Neural cell (in vitro differentiated cells): ENCODE data around the gene ZNF681. TPM values are rescaled to one million over a fixed set of nuclear protein-coding genes. Genes with fewer than 3 reads are reported as not detected.

Experiments used
- H2AFZ ChIP-seq: fragments of 200-600, 300-800 bp; sonication (generic), shearing (Covaris generic); 2 replicates; pipeline ENCODE4 v1.6.0; 2014; ENCODE audit warnings: low read depth, mild to moderate bottlenecking, antibody characterized with exemption, low read length, moderate library complexity
- H3F3A ChIP-seq: fragments of 200-600 bp; shearing (Covaris generic); 2 replicates; pipeline ENCODE4 v1.6.1; 2016; ENCODE audit warnings: mild to moderate bottlenecking, moderate library complexity, mixed read lengths, antibody characterized with exemption, low read length; ENCODE audit not compliant: insufficient read depth, poor library complexity, severe bottlenecking
- H3K27ac ChIP-seq: fragments of 200-600, 300-800 bp; sonication (generic), shearing (Covaris generic); 2 replicates; pipeline ENCODE4 v1.5.1; 2014; ENCODE audit warnings: mild to moderate bottlenecking, low read length, moderate library complexity
- H3K27me3 ChIP-seq: fragments of 300-800, 200-600 bp; sonication (generic), shearing (Covaris generic); 2 replicates; pipeline ENCODE4 v1.6.0; 2014; ENCODE audit warnings: mild to moderate bottlenecking, low read depth, low read length, moderate library complexity; ENCODE audit not compliant: insufficient read depth
- H3K36me3 ChIP-seq: fragments of 300-800, 200-600 bp; sonication (generic), shearing (Covaris generic); 2 replicates; pipeline ENCODE4 v1.5.1; 2014; ENCODE audit warnings: mild to moderate bottlenecking, antibody characterized with exemption, low read length, moderate library complexity; ENCODE audit not compliant: insufficient read depth
- H3K4me2 ChIP-seq: fragments of 300-800, 200-600 bp; sonication (generic), shearing (Covaris generic); 2 replicates; pipeline ENCODE4 v1.6.0; 2014; ENCODE audit warnings: mild to moderate bottlenecking, low read length
- H3K4me3 ChIP-seq: fragments of 300-800, 200-600 bp; sonication (generic), shearing (Covaris generic); 2 replicates; pipeline ENCODE4 v1.5.1; 2014; ENCODE audit warnings: mild to moderate bottlenecking, low read length, moderate library complexity
- H3K79me2 ChIP-seq: fragments of 200-600 bp; shearing (Covaris generic); replicated peaks from 2 replicates; pipeline ENCODE4 v1.6.0; 2014; ENCODE audit warnings: mild to moderate bottlenecking, low read length, moderate library complexity; ENCODE audit not compliant: insufficient read depth
- H3K9ac ChIP-seq: fragments of 300-800, 200-600 bp; sonication (generic), shearing (Covaris generic); 2 replicates; pipeline ENCODE4 v1.6.1; 2016; ENCODE audit warnings: mild to moderate bottlenecking, low read length, mixed read lengths
- H3K9me2 ChIP-seq: fragments of 200-600 bp; shearing (Covaris generic); 2 replicates; pipeline ENCODE4 v1.6.1; 2016; ENCODE audit warnings: mild to moderate bottlenecking, low read length, mixed read lengths; ENCODE audit not compliant: insufficient read depth
- H3K9me3 ChIP-seq: fragments of 200-600, 300-800 bp; sonication (generic), shearing (Covaris generic); 2 replicates; pipeline ENCODE4 v1.6.1; 2016; ENCODE audit warnings: mild to moderate bottlenecking, mixed run types, low read length, moderate library complexity, mixed read lengths
- H4K20me1 ChIP-seq: fragments of 200-600 bp; shearing (Covaris generic); 2 replicates; pipeline ENCODE4 v1.6.1; 2016; ENCODE audit warnings: mild to moderate bottlenecking, mixed run types; ENCODE audit not compliant: insufficient read depth
- EP300 ChIP-seq: fragments of 450-650 bp; conservative IDR thresholded peaks from 2 replicates; pipeline ENCODE4 v1.6.1; 2014; ENCODE audit warnings: antibody characterized with exemption, mild to moderate bottlenecking, moderate library complexity; ENCODE audit not compliant: poor library complexity, severe bottlenecking
- EZH2 ChIP-seq: fragments of 200-600, 300-800 bp; shearing (Covaris generic), sonication (generic); IDR thresholded peaks from 2 replicates; pipeline ENCODE4 v1.6.1; 2014; ENCODE audit warnings: antibody characterized with exemption, low read length, borderline replicate concordance, mild to moderate bottlenecking; ENCODE audit not compliant: insufficient read depth, poor library complexity, severe bottlenecking
- MXI1 ChIP-seq: fragments of 450-650 bp; conservative IDR thresholded peaks from 2 replicates; pipeline ENCODE4 v1.6.1; 2014; ENCODE audit warnings: antibody characterized with exemption, mild to moderate bottlenecking; ENCODE audit not compliant: poor library complexity, severe bottlenecking
- POLR2AphosphoS5 ChIP-seq: IDR thresholded peaks from 2 replicates; pipeline ENCODE4 v1.6.1; 2012
- RAD21 ChIP-seq: fragments of 450-650 bp; conservative IDR thresholded peaks from 2 replicates; pipeline ENCODE4 v1.6.1; 2014; ENCODE audit warnings: antibody characterized with exemption, mild to moderate bottlenecking, moderate library complexity
- SMC3 ChIP-seq: fragments of 450-650 bp; conservative IDR thresholded peaks from 2 replicates; pipeline ENCODE4 v1.6.1; 2014; ENCODE audit warnings: antibody characterized with exemption, mild to moderate bottlenecking, moderate library complexity; ENCODE audit not compliant: poor library complexity
- TAF1 ChIP-seq: IDR thresholded peaks from 2 replicates; pipeline ENCODE4 v1.6.1; 2012; ENCODE audit warnings: low read depth
- polyA plus RNA-seq: library from polyadenylated mRNA; depleted of rRNA; stranded (reverse); fragments of >200 nt; gene quantifications from 2 replicates; pipeline ENCODE4 v1.2.3, GENCODE V29; 2014
- TF ChIP-seq, protein P1 (sequence below): fragments of 450-650 bp; IDR thresholded peaks from 2 replicates; pipeline ENCODE4 v1.5.1; 2014; ENCODE audit warnings: antibody characterized with exemption, mild to moderate bottlenecking, moderate library complexity; ENCODE audit not compliant: poor library complexity, severe bottlenecking
- TF ChIP-seq, protein P2 (sequence below): IDR thresholded peaks from 2 replicates; pipeline ENCODE4 v1.6.1; 2012; ENCODE audit warnings: borderline replicate concordance

Gene ZNF681
- polyA plus RNA-seq, 1 donor from 2014 or later = 3.2 TPM

DNA sequence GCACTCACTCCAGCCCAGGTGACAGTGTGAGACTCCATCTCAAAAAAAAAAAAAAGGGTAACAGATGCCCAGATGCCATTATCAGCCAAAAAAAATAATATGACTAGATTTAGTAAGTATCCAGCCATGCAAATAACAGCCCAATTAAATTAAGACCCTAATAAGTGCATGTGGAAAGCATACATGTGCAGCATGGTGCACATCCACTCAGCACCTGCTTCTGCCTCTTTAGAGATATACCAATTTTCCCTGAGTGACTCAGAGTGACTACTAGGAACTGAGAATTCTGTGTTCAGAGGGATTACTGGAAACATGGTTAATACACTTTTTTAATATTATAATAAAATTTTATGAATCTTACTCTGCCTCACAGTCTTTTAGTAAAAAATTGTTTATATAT lies 41.9 kb downstream of the ZNF681 start:
- Histone ChIP-seq H3F3A (no peaks in the 10 kb centered on the region), H3K4me3 (no peak overlapping the region), H2AFZ (no peak overlapping the region), H3K36me3 (no peaks in the 10 kb centered on the region), H3K9ac (no peak overlapping the region), H3K9me3 (no peaks in the 10 kb centered on the region), H3K27ac (no peak overlapping the region), H3K79me2 (no peaks in the 10 kb centered on the region), H3K27me3 (no peaks in the 10 kb centered on the region), H3K4me2 (no peak overlapping the region), H4K20me1 (no peaks in the 10 kb centered on the region), H3K9me2 (no peaks in the 10 kb centered on the region)
- TF ChIP-seq EZH2 (no peak), RAD21 (no peak), EP300 (no peak), SMC3 (no peak), MXI1 (no peak)
- TF ChIP-seq, protein P1, sequence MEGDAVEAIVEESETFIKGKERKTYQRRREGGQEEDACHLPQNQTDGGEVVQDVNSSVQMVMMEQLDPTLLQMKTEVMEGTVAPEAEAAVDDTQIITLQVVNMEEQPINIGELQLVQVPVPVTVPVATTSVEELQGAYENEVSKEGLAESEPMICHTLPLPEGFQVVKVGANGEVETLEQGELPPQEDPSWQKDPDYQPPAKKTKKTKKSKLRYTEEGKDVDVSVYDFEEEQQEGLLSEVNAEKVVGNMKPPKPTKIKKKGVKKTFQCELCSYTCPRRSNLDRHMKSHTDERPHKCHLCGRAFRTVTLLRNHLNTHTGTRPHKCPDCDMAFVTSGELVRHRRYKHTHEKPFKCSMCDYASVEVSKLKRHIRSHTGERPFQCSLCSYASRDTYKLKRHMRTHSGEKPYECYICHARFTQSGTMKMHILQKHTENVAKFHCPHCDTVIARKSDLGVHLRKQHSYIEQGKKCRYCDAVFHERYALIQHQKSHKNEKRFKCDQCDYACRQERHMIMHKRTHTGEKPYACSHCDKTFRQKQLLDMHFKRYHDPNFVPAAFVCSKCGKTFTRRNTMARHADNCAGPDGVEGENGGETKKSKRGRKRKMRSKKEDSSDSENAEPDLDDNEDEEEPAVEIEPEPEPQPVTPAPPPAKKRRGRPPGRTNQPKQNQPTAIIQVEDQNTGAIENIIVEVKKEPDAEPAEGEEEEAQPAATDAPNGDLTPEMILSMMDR = no peak

DNA sequence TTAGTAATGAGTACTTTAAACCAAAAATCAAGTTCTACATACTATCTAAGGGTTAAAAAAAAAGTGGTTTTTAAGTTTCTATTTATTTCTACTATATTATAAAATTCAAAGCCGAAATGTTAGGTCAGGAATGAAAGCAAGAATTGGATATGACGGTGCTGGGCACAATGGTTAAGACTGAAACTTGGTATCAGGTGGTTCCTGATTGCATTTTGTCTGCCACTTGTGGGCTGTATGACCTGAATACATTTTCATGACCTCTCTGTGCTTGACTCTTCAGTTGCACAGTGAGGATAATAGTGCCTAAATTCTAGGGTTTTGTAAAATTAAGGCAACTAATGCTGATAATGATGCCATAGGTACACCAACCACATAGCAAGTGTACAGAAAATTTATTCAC lies 49.3 kb downstream of the ZNF681 start:
- Histone ChIP-seq H3K9me2 (no peaks in the 10 kb centered on the region), H4K20me1 (no peaks in the 10 kb centered on the region), H3K9ac (no peak overlapping the region), H3K4me2 (no peak overlapping the region), H3K36me3 (no peaks in the 10 kb centered on the region), H3K79me2 (no peaks in the 10 kb centered on the region), H3K27ac (no peak overlapping the region), H3K4me3 (no peak overlapping the region), H3K27me3 (no peaks in the 10 kb centered on the region), H3F3A (no peaks in the 10 kb centered on the region), H2AFZ (no peak overlapping the region), H3K9me3 (no peaks in the 10 kb centered on the region)
- TF ChIP-seq MXI1 (no peak), EZH2 (no peak), TAF1 (no peak), EP300 (no peak)

DNA sequence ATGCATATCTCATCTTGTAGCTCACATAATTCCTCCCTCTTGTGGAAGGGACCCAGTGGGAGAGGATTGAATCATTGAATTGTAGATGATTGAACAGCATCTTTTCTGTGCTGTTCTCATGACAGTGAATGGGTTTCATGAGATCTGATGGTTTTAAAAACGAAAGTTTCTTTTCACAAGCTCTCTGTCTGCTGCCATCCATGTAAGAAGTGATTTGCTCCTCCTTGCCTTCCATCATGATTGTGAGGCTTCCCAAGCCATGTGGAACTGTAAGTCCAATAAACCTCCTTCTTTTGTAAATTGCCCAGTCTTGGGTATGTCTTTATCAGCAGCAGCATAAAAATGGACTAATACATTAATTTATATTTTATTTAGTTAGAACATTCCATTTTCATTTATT lies 52.0 kb downstream of the ZNF681 start:
- TF ChIP-seq RAD21 (no peak), MXI1 (no peak), SMC3 (no peak), TAF1 (no peak), EP300 (no peak), EZH2 (no peak), POLR2AphosphoS5 (no peak)
- TF ChIP-seq, protein P1 = no peak
- TF ChIP-seq, protein P2, sequence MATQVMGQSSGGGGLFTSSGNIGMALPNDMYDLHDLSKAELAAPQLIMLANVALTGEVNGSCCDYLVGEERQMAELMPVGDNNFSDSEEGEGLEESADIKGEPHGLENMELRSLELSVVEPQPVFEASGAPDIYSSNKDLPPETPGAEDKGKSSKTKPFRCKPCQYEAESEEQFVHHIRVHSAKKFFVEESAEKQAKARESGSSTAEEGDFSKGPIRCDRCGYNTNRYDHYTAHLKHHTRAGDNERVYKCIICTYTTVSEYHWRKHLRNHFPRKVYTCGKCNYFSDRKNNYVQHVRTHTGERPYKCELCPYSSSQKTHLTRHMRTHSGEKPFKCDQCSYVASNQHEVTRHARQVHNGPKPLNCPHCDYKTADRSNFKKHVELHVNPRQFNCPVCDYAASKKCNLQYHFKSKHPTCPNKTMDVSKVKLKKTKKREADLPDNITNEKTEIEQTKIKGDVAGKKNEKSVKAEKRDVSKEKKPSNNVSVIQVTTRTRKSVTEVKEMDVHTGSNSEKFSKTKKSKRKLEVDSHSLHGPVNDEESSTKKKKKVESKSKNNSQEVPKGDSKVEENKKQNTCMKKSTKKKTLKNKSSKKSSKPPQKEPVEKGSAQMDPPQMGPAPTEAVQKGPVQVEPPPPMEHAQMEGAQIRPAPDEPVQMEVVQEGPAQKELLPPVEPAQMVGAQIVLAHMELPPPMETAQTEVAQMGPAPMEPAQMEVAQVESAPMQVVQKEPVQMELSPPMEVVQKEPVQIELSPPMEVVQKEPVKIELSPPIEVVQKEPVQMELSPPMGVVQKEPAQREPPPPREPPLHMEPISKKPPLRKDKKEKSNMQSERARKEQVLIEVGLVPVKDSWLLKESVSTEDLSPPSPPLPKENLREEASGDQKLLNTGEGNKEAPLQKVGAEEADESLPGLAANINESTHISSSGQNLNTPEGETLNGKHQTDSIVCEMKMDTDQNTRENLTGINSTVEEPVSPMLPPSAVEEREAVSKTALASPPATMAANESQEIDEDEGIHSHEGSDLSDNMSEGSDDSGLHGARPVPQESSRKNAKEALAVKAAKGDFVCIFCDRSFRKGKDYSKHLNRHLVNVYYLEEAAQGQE = no peak
- Histone ChIP-seq H3K4me3 (no peak overlapping the region), H3K9me3 (no peaks in the 10 kb centered on the region), H3K79me2 (no peaks in the 10 kb centered on the region), H3K4me2 (no peak overlapping the region), H3K9me2 (no peaks in the 10 kb centered on the region), H2AFZ (no peak overlapping the region), H4K20me1 (no peaks in the 10 kb centered on the region), H3F3A (no peaks in the 10 kb centered on the region), H3K9ac (no peak overlapping the region), H3K36me3 (no peaks in the 10 kb centered on the region), H3K27me3 (no peaks in the 10 kb centered on the region), H3K27ac (no peak overlapping the region)
